OCI-LY1 (cell line): Measurements from ENCODE around the gene PRKCB.

ENCODE experiments used
- H2AFZ ChIP-seq: fragments of 200-600 bp; sonication (generic), shearing (Covaris generic); 2 replicates; pipeline ENCODE4 v1.6.0; 2014; ENCODE audit warnings: antibody characterized with exemption, mild to moderate bottlenecking, low read length
- H3F3A ChIP-seq: fragments of 200-600 bp; sonication (generic), shearing (Covaris generic); 2 replicates; pipeline ENCODE4 v1.6.0; 2014; ENCODE audit warnings: mild to moderate bottlenecking, antibody characterized with exemption, low read length, moderate library complexity; ENCODE audit not compliant: insufficient read depth
- H3K27ac ChIP-seq: fragments of 200-600 bp; sonication (generic); 2 replicates; pipeline ENCODE4 v1.5.1; 2014; ENCODE audit warnings: low read length, mixed run types, mild to moderate bottlenecking, low read depth; ENCODE audit not compliant: poor library complexity, severe bottlenecking
- H3K27me3 ChIP-seq: fragments of 200-600 bp; sonication (generic); 2 replicates; pipeline ENCODE4 v1.6.0; 2014; ENCODE audit warnings: antibody characterized with exemption, mild to moderate bottlenecking, low read length, moderate library complexity; ENCODE audit not compliant: insufficient read depth
- H3K36me3 ChIP-seq: fragments of 200-600 bp; sonication (generic); 2 replicates; pipeline ENCODE4 v1.6.1; 2014; ENCODE audit warnings: mild to moderate bottlenecking, antibody characterized with exemption, low read length, moderate library complexity, mixed read lengths; ENCODE audit not compliant: insufficient read depth
- H3K4me1 ChIP-seq: fragments of 200-600 bp; sonication (generic); 2 replicates; pipeline ENCODE4 v1.5.1; 2014; ENCODE audit warnings: mild to moderate bottlenecking, low read length, moderate library complexity; ENCODE audit not compliant: insufficient read depth, severe bottlenecking
- H3K4me2 ChIP-seq: fragments of 200-600 bp; sonication (generic), shearing (Covaris generic); 2 replicates; pipeline ENCODE4 v1.6.1; 2014; ENCODE audit warnings: low read length
- H3K4me3 ChIP-seq: fragments of 200-600 bp; sonication (generic); 2 replicates; pipeline ENCODE4 v1.5.1; 2014; ENCODE audit warnings: low read length, low read depth, mild to moderate bottlenecking, mixed read lengths; ENCODE audit not compliant: poor library complexity, severe bottlenecking
- H3K79me2 ChIP-seq: fragments of 200-600 bp; shearing (Covaris generic); 2 replicates; pipeline ENCODE4 v1.6.1; 2016; ENCODE audit warnings: mixed run types, low read length, mixed read lengths; ENCODE audit not compliant: insufficient read depth
- H3K9ac ChIP-seq: fragments of 200-600 bp; sonication (generic), shearing (Covaris generic); 2 replicates; pipeline ENCODE4 v1.6.1; 2014; ENCODE audit warnings: mild to moderate bottlenecking, low read length, mixed read lengths
- H3K9me2 ChIP-seq: fragments of 200-600 bp; sonication (generic), shearing (Covaris generic); 2 replicates; pipeline ENCODE4 v1.6.1; 2014; ENCODE audit warnings: low read depth, mild to moderate bottlenecking, low read length, mixed read lengths
- H3K9me3 ChIP-seq: fragments of 200-600 bp; shearing (Covaris generic); 2 replicates; pipeline ENCODE4 v1.6.1; 2014; ENCODE audit warnings: low read length, mixed read lengths
- H4K20me1 ChIP-seq: fragments of 200-600 bp; sonication (generic), shearing (Covaris generic); 2 replicates; pipeline ENCODE4 v1.6.0; 2016; ENCODE audit warnings: mild to moderate bottlenecking, low read length; ENCODE audit not compliant: insufficient read depth
- EZH2 ChIP-seq: fragments of 200-600 bp; sonication (generic), shearing (Covaris generic); IDR thresholded peaks from 2 replicates; pipeline ENCODE4 v1.8.0; 2017; ENCODE audit warnings: borderline replicate concordance, mixed run types, mild to moderate bottlenecking, antibody characterized with exemption, low read length, moderate library complexity, mixed read lengths
- TF ChIP-seq, protein P1 (sequence below): fragments of 200-600 bp; sonication (generic), shearing (Covaris generic); IDR thresholded peaks from 2 replicates; pipeline ENCODE4 v1.5.1; 2017; ENCODE audit warnings: mild to moderate bottlenecking, antibody characterized with exemption, low read length, moderate library complexity, mixed read lengths

Gene PRKCB

DNA sequence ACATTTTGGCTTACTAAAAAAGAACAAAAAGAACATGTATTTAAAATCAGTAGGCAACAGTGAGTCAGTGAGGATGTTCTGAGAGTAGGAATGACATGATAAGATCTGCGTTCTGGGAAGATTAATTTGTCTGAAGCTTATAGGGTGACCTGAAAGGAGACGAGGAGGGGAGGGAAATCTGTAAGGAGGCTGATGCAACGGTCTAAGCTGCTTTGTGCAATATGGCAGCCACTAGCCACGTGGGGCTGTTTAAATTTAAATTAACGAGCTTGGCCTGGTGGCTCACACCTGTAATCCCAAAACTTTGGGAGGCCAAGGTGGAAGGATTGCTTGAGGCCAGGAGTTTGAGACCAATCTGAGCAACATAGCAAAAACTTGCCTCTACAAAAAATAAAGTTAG is 238.8 kb downstream of the PRKCB start:
- TF ChIP-seq, protein P1, sequence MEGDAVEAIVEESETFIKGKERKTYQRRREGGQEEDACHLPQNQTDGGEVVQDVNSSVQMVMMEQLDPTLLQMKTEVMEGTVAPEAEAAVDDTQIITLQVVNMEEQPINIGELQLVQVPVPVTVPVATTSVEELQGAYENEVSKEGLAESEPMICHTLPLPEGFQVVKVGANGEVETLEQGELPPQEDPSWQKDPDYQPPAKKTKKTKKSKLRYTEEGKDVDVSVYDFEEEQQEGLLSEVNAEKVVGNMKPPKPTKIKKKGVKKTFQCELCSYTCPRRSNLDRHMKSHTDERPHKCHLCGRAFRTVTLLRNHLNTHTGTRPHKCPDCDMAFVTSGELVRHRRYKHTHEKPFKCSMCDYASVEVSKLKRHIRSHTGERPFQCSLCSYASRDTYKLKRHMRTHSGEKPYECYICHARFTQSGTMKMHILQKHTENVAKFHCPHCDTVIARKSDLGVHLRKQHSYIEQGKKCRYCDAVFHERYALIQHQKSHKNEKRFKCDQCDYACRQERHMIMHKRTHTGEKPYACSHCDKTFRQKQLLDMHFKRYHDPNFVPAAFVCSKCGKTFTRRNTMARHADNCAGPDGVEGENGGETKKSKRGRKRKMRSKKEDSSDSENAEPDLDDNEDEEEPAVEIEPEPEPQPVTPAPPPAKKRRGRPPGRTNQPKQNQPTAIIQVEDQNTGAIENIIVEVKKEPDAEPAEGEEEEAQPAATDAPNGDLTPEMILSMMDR: no peak
- TF ChIP-seq EZH2: no peak
- no peaks in the 10 kb centered on the region for H3K36me3 ChIP-seq
- no peaks in the 10 kb centered on the region for H3K9me2 ChIP-seq
- no peak overlapping the region for H2AFZ ChIP-seq
- no peak overlapping the region for H3K4me3 ChIP-seq
- no peaks in the 10 kb centered on the region for H3F3A ChIP-seq
- no peak overlapping the region for H3K4me2 ChIP-seq
- H3K79me2 ChIP-seq: no peaks in the 10 kb centered on the region
- no peaks in the 10 kb centered on the region for H3K27me3 ChIP-seq
- no peaks in the 10 kb centered on the region for H4K20me1 ChIP-seq
- H3K4me1 ChIP-seq: peaks cover 29% of the 10 kb centered on the region
- no peaks in the 10 kb centered on the region for H3K9me3 ChIP-seq
- no peak overlapping the region for H3K9ac ChIP-seq
- H3K27ac ChIP-seq: no peak overlapping the region

DNA sequence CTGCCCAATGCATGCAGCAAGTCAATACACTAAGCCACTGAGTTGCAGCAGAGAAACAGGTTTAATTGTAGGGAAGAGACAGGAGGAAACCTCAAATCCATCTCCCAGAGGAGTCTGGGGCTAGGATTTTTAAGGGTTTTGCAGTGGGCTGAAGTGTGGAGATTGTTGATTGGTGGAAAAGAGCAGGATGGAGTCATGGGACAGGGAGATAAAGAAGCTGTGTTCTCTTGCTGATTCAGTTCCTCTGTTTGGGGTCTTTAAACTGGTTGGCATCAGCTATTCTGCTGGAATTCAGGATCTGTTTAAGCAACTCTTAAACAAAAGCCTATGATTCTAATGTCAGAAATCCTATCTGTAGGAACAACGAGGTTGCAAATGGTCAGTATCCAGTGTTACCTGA is 239.5 kb downstream of the PRKCB start:
- no peaks in the 10 kb centered on the region for H3K36me3 ChIP-seq
- H3K9me2 ChIP-seq: no peaks in the 10 kb centered on the region
- H3K4me3 ChIP-seq: no peak overlapping the region
- no peak for TF ChIP-seq EZH2
- TF ChIP-seq, protein P1: no peak
- no peak overlapping the region for H3K27ac ChIP-seq
- no peaks in the 10 kb centered on the region for H3K79me2 ChIP-seq
- no peak overlapping the region for H2AFZ ChIP-seq
- H3K9ac ChIP-seq: no peak overlapping the region
- no peaks in the 10 kb centered on the region for H3K9me3 ChIP-seq
- H3F3A ChIP-seq: no peaks in the 10 kb centered on the region
- H3K4me1 ChIP-seq: peaks cover 29% of the 10 kb centered on the region
- H3K4me2 ChIP-seq: no peak overlapping the region
- no peaks in the 10 kb centered on the region for H4K20me1 ChIP-seq
- H3K27me3 ChIP-seq: no peaks in the 10 kb centered on the region

DNA sequence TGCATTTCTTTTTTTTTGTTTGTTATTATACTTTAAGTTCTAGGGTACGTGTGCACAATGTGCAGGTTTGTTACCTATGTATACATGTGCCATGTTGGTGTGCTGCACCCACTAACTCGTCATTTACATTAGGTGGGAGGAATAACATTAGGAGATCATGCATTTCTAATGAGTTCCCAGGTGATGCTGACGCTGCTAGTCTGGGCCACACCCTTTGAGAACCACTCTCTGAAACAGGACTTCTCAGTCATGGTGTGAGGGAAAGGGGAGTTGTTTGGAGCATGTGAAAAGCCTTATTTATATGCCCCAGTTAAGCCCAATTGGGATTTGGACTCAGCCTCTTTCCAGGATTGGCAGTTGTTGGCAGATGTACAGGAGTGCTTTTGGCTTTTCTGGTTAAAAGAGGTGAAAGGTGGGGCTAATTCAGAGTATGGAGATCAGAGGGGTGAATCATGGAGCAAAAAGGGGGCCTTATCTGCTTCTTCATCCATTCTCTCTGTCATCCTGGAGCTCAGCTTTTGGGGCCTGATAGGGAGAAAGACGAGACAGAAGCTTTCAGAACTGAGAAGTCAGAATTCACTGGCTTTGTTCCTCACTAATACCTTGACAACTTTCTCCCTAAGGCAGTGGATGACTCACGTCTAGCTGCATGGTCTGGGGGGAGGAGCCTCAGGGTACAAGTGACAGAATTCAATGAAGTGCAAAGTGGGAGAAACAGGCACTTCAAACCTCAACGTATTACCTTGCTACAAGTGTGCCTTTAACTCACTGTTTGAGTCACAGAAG is 240.3 kb downstream of the PRKCB start:
- no peak overlapping the region for H3K4me2 ChIP-seq

More for the DNA sequence above, 240.3 kb downstream of the PRKCB start:
- no peaks in the 10 kb centered on the region for H3K36me3 ChIP-seq
- no peaks in the 10 kb centered on the region for H3K9me3 ChIP-seq
- TF ChIP-seq, protein P1: no peak
- TF ChIP-seq EZH2: no peak
- H3K27ac ChIP-seq: no peak overlapping the region
- H3K4me1 ChIP-seq: peaks cover 29% of the 10 kb centered on the region
- H2AFZ ChIP-seq: no peak overlapping the region
- no peaks in the 10 kb centered on the region for H4K20me1 ChIP-seq
- no peaks in the 10 kb centered on the region for H3K79me2 ChIP-seq
- H3K9ac ChIP-seq: no peak overlapping the region
- no peaks in the 10 kb centered on the region for H3F3A ChIP-seq
- no peak overlapping the region for H3K4me3 ChIP-seq
- H3K27me3 ChIP-seq: no peaks in the 10 kb centered on the region
- no peaks in the 10 kb centered on the region for H3K9me2 ChIP-seq
